GM19035 (cell line): ENCODE results near the gene GALP.
"Not testable (repeated sequence)": the region's sequence is repeated elsewhere in the genome, so short reads cannot be mapped to it uniquely, and the experiment has no call there.

Experiments
- ATAC-seq: cut with Tn5 transposase; IDR thresholded peaks from one replicate; pipeline ENCODE4 v1.9.1; 2021; ENCODE audit not compliant: unreplicated experiment

GALP gene

DNA sequence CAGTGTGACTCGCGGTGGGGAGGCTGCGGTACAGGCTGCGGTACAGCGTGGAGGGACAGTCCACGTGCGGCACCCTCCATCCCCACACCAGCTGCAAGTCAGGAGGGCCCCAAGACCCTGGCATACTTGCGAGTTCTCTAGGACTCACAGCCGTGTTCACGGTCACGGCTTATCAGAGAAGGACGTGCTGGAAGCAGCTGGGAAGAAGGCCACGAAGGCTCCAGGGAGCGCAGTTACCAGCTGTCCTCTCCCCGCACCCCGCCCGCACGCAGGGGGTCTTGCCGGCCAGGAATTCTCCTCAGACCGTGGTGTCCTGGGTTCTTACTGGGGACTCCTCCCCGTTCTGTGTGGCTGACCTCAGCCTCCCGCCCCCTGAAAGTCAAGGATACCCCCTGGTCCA is 28.5 kb upstream of the GALP start:
- no peak for ATAC-seq

DNA sequence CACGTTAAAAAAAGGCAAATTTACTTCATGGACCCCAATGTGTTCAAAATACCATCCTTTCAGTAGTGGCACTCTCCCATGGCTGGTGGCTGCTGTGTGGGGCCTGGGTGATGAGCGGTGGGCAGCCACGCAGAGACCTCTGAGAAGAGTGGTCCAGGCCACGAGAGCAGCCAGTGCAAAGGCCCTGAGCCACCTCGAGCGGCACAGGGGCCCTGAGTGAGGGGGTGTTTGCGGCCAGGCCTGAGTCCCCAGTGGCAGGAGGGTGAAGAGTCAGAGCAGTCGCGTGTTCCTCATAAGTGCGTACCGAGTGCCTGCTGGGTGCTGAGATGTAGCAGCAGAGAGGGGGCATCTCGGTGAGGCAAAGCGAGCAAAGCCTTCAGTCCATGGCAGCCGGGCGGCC is 27.7 kb upstream of the GALP start:
- no peak for ATAC-seq

DNA sequence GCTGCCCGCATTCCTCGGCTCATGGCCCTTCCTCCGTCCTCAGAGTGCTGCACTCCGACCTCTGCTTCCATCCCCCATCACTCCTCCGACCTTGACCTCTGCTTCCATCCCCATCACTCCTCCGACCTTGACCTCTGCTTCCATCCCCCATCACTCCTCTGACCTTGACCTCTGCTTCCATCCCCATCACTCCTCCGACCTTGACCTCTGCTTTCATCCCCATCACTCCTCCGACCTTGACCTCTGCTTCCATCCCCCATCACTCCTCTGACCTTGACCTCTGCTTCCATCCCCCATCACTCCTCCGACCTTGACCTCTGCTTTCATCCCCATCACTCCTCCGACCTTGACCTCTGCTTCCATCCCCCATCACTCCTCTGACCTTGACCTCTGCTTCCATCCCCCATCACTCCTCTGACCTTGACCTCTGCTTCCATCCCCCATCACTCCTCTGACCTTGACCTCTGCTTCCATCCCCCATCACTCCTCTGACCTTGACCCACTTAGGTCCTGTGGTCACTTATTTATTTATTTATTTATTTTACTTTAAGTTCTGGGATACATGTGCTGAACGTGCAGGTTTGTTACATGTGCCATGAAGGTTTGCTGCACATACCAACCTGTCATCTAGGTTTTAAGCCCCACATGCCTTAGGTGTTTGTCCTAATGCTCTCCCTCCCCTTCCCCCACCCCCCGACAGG is 26.7 kb upstream of the GALP start:
- ATAC-seq: not testable (repeated sequence)

DNA sequence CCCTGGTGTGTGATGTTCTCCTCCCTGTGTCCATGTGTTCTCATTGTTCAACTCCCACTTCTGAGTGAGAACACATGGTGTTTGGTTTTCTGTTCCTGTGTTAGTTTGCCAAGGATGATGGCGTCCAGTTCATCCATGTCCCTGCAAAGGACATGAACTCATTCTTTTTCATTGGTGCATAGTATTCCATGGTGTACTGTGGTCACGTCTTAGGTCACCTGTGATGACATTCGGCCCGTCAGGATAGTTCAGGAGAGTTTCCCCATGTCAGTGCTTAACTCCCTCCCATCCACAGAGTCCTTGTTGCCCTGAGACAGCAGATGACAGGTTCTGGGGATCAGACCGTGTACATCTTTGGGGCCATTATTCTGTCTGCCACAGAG is 26.2 kb upstream of the GALP start:
- ATAC-seq: no peak

DNA sequence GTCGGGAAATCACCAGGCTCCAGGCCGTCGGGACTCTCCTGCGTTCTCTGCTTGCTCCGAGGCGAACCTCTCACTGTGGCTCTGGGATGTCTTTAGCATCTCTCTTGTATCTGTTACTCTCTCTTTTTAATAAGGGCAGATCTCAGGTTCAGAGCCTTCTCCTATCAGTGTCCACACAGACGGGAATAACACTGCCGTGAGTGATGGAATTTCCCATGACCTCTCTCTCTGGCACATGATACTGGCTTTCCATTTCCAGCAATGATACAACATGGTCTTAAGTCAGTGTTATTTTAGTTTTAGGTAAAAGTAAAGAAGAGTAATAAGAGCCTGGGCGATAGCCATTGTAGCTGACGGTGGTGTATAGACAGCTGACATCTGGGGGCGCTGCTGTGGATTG is 25.4 kb upstream of the GALP start:
- ATAC-seq: no peak

DNA sequence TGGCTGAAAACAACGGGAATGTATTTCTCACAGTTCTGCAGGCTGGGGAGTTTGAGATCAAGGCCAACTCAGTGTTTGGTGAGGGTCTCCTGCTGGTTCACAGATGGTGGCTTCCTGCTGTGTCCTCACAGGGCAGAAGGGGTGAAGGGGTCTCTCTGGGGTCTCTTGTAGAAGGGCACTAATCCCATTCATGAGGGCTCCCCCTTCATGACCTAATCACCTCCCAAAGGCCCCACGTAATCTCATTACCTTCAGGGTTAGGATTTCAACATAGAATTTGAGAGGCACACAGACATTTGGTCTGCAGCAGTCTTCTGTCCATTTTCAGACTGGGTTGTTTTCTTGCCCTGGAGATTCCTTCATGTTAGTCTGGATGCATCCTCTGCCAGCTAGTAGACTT is 23.2 kb upstream of the GALP start:
- no peak for ATAC-seq

DNA sequence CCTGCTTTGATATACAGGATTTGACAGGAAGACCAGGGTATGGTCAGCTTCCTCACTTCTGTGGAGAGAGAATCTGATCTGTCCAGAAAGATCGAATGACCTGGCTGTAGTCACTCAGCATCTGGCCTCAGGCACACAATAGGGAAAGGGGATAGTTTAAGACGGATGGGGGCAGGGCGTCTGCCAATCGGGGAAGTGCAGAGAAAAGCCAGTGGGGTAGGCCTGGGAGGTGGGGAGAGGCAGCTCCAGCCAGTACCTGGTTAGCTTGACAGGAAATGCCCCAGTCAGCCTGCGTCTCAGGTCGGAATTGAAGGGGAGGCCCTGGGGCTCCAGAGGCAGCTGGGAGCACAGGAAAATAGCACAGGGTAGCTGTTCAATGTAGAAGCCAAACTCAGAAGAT is 22.3 kb upstream of the GALP start:
- no peak for ATAC-seq

DNA sequence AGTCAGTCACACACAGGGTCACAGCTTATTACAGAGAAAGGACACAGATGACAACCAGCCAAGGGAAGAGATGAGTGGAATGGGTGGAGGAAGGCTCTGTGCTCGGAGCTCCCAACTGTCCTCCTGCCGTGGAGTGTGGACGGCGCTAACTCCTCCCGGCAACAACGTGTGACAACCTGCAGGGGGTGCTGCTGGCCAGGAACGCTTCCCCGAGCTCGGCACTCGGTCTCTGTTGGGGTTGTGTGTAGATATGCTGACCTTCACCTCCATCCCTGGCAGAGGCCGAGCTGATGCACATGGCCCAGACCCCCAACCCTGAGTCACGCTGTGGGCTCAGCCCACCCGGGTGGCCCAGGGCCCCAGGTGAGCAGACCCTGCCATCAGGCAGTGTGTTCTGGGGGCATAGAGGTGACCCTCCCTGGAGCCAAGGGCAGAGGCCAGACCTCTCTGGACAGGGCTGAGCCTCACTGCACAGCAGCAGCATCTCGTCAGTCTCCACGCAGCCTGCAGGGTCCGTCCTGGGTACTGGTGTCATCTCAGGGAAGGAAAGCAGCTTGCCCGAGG is 20.6 kb upstream of the GALP start:
- no peak for ATAC-seq

DNA sequence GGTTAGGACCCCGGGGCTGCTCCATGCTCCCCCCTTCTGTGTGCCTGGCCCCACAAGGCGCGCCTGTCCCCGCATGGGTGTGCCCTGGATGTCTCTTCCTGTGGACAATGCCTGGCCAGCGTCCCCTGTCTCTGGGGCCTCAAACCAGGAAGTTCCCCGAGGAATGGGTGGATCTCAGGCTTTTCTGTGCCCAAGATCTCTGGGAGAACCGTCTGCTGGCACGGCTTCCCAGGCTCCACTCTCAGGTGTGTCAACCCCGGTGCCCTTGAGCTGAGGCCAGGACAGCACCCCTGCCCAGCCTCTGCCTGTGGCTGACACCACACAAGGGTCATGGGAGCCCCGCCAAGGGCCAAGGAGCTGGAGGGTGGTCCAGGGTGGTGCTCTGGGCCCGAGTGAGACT is 19.0 kb upstream of the GALP start:
- no peak for ATAC-seq

DNA sequence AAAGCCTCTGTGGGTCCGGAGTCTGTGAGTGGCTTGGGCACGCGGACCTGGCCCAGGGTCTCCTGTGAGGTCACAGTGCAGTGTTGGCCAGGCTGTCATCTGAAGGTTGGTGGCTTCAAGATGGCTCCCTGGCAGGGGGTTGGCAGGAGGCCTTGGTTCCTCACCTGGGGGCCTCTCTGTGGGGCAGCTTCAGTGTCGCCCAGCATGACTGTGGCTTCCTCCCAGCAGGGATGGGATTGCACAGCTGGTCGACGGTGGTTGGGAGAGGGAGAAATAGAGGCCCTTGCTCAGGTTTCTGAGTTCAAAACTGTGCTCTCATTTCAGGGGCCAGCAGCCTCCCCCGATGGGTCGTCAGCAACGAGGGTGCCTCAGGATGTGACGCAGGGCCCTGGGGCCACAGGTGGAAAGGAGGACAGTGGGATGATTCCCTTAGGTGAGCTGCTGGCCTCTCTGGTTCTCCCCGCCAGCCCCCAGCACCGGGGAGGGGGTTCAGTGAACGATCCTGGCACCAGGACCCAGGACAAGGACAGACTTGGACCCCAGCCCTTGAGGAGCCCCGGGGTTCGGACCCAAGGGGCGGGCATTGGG is 17.5 kb upstream of the GALP start:
- ATAC-seq: no peak

DNA sequence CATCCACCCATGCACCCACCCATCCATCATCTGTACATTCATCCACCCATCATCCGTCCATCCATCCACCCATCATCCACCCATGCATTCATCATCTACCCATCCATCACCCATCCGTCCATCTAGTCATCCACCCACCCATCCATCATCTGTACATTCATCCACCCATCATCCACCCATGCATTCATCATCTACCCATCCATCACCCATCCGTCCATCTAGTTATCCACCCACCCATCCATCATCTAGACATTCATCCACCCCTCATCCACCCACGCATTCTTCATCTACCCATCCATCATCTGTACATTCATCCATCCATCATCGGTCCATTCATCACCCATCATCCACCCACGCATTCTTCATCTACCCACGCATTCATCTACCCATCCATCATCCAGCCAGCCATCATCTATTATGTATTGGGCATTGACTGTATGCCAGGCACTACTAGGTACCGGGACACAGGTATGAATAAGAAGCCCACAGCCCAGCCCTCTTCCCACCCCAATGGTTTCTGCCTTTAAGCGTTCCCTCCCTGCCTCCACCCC is 16.7 kb upstream of the GALP start:
- ATAC-seq: no peak

DNA sequence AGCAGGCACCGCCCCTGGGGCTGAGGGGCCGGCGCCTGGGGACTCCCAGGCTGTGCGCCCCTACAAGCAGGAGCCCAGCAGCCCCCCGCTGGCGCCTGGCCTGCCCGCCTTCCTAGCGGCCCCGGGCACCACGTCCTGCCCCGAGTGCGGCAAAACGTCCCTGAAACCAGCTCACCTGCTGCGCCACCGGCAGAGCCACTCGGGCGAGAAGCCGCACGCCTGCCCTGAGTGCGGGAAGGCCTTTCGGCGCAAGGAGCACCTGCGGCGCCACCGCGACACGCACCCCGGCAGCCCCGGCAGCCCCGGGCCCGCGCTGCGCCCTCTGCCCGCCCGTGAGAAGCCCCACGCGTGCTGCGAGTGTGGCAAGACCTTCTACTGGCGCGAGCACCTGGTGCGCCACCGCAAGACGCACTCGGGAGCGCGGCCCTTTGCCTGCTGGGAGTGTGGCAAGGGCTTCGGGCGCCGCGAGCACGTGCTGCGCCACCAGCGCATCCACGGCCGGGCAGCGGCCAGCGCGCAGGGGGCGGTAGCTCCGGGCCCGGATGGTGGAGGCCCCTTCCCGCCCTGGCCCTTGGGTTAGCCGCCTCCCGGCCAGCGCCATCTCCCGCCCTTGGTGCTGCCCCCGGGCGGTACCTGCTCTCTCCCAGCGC is 16.1 kb upstream of the GALP start:
- ATAC-seq: no peak

DNA sequence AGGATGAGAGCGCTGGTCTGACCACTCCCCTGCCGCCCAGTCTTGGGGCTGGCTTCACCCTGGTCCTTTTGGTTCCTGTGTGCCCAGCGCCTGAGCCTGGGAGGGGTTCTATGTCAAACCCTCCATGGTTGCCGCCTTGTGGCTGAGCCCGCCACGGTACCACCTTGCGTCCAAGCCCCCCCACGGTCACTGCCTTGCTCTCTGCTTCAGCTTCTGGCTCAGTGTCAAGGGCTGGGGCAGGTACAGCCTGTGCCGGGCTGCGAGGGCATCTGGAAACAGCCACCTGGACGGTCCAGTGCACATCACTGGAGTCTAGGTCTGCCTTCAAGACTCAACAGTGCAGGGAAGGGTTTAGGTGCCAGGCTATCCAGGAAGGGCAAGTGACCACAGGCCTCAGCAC is 14.3 kb upstream of the GALP start:
- no peak for ATAC-seq

DNA sequence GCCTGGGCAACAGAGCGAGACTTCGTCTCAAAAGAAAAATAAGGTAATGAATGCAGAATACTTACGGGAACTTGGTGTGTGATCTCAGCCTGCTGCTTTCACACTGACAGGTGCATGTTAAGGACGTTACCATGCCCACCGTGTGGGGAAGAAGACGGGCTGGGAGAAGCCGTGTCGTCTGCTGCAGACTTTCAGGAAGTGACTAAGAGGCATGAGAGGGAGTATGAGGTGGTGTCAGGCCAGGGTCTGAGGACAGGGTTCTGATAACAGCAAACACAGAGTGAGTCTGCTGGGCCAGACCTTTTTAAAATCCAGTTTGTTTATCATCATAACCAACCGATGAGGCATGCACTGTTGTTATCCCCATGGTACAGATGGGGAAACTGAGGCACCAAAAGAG is 13.6 kb upstream of the GALP start:
- ATAC-seq: no peak

DNA sequence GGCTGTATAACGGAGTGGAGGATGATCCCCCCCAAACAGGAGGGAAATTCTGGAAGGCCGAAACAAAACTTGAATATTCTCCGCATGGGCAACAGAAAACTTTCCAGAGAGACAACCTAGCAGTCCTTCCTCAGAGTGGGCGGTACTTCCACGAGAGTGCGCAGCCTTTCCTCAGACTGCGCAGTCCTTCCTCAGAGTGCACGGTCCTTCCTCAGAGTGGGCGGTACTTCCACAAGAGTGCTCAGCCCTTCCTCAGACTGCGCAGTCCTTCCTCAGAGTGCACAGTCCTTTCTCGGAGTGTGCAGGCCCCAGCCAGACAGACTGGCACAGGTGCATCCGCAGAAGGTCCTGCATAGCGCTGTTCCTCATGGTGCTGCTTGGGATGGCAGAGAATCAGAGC is 12.7 kb upstream of the GALP start:
- ATAC-seq: no peak

DNA sequence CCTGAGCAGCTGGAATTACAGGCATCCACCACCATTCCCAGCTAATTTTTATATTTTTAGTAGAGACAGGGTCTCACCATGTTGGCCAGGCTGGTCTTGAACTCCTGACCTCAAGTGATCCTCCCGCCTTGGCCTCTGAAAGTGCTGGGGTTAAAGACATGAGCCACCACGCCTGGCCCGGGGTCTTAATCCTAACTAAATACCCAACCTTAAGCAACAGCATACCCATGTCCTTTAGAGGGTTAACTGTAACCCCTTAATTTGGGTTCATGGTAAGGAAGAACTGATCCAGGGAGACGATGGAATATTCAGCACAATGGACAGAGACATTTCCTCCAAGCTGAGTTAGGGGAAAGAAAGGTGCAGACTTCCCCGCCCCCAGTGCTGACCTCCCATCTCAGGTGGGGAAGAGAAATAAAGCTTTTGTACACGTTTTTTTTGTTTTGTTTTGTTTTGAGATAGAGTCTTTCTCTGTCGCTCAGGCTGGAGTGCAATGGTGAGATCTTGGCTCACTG is 8.7 kb upstream of the GALP start:
- ATAC-seq: no peak

DNA sequence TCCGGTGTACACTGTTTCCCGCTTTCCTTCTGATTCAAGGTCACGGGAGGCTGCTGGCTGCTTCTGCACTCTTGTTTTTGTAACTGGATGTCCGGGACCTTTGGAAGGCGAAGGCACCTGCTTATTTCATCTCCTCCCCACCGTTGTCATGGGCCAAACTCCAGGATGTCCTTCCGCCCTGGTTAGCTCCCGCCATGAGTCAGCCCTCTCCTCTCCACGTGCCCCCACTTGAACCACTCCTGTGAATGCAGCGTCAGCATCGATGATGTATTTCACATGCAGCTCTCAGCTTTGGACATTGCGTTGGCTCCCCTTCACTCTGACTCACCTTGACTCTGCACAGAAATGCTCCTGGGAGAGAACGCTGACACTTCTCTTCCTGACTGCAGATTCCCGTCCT is 5.5 kb upstream of the GALP start:
- ATAC-seq: no peak

DNA sequence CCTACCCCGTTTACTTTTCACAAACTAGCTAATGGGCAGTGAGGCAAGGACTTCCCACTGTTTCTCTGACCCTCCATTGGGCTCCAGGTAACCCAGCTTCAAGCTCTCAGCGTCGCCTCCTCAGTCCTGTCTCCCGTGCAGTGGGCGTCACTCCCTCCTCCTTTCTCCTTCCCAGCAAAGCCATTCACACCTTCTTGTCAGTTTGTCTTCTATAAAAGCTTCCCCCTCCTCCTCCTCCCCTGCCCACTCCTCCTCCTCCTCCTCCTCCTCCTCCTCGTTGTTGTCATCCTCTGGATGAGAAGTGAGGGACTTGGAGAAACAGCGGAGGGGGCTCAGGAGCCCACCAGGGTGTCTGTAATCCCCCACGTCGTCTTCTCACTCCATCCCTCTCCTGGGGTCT is 1.7 kb upstream of the GALP start:
- ATAC-seq: no peak

DNA sequence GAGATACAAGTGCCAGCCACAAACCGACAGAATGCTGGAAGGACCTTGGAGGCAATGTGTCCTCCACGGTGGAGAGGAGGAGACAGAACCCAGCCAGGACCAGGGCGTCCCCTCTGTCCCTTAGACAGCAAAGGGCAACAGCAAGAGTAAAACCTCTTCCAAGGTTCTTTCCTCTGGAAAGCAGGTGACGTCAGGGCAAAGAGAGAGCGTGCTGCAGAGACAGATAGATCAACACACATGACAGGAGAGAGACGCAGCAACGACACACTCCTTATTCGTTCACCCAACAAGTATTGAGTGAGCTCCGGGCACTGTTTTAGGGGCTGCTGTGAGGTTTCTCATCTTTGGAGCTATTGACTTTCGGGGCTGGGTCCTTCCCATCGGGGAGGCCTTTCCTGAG is 1.3 kb upstream of the GALP start:
- ATAC-seq: no peak

DNA sequence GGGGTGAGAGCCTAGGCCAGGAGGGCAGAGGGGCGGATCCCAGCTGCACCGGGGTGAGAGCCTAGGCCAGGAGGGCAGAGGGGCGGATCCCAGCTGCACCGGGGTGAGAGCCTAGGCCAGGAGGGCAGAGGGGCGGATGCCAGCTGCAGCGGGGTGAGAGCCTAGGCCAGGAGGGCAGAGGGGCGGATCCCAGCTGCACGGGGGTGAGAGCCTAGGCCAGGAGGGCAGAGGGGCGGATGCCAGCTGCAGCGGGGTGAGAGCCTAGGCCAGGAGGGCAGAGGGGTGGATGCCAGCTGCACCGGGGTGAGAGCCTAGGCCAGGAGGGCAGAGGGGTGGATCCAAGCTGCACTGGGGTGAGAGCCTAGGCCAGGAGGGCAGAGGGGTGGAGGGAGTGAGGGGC is 502 bp downstream of the GALP start:
- ATAC-seq: not testable (repeated sequence)

DNA sequence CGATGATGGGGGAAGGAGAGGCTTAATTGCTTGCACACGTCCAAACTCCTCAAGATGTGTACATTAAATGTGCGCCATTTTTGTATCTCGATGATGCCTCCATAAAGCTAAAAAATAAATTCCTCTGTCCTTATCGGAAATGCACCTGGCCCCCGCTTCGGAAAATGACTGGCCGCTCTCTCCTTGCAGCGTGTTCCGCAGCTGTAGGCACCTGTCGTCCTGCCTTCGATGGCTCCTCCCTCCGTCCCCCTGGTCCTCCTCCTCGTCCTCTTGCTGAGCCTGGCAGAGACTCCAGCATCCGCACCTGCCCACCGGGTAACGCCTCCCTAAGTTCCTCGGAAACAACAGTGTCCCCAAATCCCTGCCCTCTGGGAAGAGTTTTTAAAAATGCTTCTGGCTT is 1.1 kb downstream of the GALP start:
- ATAC-seq: no peak
